ENCODE measurements around the gene SLC66A1. TPM values are rescaled to one million over a fixed set of nuclear protein-coding genes. Genes with fewer than 3 reads are reported as not detected.
A peak's percentile ranks its signal among the peaks of the same experiment; 100 is the strongest.

Gene SLC66A1
- total RNA-seq, 6 donors from 2014 or later = 15.6 to 30.3 (median 24.3) TPM

DNA sequence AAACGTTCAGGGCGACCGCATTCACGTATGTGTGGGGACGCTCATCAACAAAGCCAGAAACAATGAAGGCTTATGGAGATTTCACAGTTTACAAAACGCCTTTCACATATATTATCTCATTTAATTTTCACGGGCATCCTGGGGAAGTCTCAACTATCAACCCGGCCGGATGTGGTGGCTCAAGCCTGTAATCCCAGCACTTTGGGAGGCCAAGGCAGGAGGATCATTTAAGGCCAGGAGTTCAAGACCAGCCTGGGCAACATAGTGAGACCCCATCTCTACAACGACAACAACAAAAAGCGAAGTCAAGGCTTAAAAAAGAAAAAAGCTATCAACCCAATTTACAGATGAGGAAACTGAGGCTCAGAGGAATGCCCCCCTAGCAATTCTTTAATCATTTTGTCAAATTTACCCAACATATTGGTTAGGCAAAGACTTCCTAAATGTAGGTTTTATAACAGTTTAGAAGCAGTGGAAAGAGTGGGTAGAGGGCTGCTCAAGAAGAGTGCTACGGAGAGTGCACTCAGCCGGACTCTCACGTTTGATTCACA is 28.3 kb downstream of the SLC66A1 start:
- Histone ChIP-seq H3K27ac (no peak overlapping the region), H3K36me3 (peaks cover 12 to 79% (median 56%) of the 10 kb centered on the region in 4 donors), H3K9me3 (no peaks in the 10 kb centered on the region), H3K4me3 (no peak overlapping the region), H3K27me3 (no peaks in the 10 kb centered on the region), H3K4me1 (peaks cover 0 to 12% (median 0%) of the 10 kb centered on the region in 4 donors)
- no peak for ATAC-seq (ENCODE audit: low FRiP score in 2 of 2)
- no peak for TF ChIP-seq EP300 (IDR thresholded peaks at IDR 0.05)
- no peak for TF ChIP-seq POLR2A (IDR thresholded peaks at IDR 0.05)
- TF ChIP-seq, protein P1, sequence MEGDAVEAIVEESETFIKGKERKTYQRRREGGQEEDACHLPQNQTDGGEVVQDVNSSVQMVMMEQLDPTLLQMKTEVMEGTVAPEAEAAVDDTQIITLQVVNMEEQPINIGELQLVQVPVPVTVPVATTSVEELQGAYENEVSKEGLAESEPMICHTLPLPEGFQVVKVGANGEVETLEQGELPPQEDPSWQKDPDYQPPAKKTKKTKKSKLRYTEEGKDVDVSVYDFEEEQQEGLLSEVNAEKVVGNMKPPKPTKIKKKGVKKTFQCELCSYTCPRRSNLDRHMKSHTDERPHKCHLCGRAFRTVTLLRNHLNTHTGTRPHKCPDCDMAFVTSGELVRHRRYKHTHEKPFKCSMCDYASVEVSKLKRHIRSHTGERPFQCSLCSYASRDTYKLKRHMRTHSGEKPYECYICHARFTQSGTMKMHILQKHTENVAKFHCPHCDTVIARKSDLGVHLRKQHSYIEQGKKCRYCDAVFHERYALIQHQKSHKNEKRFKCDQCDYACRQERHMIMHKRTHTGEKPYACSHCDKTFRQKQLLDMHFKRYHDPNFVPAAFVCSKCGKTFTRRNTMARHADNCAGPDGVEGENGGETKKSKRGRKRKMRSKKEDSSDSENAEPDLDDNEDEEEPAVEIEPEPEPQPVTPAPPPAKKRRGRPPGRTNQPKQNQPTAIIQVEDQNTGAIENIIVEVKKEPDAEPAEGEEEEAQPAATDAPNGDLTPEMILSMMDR (IDR thresholded peaks at IDR 0.05) = no peak
- no peak for TF ChIP-seq POLR2AphosphoS5 (IDR thresholded peaks at IDR 0.05)
- WGBS, 2 donors = 94 to 98% methylated on average over 14 of the region's 14 CpGs
- DNase-seq = no peak

DNA sequence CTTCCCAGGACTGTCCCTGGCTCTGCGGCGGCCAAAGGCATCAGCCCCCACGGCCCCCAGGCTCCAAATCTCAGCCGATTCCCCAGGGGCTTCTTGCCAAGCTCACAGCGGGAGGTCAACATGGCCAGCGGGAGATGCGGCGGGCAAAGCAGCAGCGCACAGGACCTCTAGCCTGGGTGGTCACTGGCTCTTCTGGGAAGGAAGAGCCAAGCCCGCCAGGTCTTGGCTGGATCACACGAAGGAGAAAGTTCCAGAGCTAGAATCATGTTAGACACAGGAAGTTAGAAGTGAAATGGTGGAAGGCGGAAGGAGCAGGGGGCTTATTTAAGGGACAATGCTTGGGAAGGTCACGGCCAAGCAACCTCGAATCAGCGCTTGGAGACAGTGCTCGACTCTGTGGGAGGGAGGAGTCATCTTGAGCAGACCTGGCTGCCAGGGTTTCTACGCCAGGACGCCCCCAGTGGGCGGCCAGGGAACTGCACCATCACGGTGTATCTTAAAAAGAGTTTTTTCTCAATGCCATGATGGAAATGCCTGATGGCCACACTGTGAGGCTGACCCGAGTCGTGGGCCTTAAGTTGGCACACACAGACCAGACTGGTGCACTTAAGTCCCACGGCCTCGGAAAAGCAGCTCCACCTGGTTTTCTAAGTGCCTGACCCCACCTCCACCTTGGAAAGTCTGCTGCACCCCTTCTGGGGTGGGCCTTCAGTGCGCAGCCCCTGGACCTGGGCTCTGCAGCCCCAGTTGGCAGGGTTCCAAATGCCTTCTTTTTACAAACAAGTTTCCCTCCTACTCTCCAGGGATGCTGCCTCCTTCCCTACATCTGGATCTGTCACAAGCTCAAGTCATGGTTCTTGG is 29.3 kb downstream of the SLC66A1 start:
- Histone ChIP-seq H3K27ac (no peak overlapping the region), H3K36me3 (peaks cover 12 to 83% (median 57%) of the 10 kb centered on the region in 4 donors), H3K27me3 (no peaks in the 10 kb centered on the region), H3K4me3 (no peak overlapping the region), H3K9me3 (no peaks in the 10 kb centered on the region), H3K4me1 (peaks cover 0 to 12% (median 0%) of the 10 kb centered on the region in 4 donors)
- DNase-seq = peak; percentile 62 to 94
- TF ChIP-seq, protein P1 (IDR thresholded peaks at IDR 0.05) = peak; percentile 72 to 89 (median 85)
- TF ChIP-seq POLR2A (IDR thresholded peaks at IDR 0.05) = no peak
- 66 to 67% methylated on average over 20 to 25 of the region's 25 CpGs for WGBS, 2 donors
- peak; percentile 67 to 78 for ATAC-seq (ENCODE audit: low FRiP score in 2 of 2)

DNA sequence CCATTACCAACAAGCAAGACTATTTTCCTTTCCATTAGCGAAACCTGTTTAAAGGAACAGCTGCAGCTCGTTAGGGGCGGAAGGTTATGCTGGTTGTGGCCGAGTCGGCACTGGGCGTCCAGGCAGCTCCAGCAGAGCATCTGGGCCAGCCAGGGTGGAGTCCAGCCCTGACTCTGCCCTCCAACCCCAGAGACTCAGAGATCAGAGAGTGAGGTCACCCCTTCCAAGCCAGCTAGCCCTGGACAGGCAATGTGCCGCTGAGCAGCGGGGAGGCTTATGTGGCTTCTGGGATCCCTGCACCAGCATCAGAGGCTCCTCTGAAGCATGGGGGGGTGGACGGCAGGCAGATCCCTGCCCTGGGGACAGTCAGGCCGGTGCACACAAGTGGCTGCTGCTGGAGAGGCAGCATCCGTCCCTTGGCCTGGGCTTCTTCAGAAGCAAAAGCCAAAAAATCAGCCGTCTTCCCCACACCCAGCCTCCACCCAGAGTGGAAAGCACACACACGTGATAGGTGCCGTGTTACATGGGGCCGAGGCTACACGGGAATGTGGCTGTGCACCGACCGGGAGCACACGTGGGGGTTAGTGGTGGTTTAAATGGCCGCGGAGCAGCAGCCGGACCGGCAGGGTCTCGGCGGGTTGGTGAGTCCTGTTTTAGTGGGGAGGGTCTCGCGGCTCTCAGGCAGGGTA is 30.1 kb downstream of the SLC66A1 start:
- Histone ChIP-seq H3K4me1 (peaks cover 0 to 14% (median 1%) of the 10 kb centered on the region in 4 donors), H3K27me3 (no peaks in the 10 kb centered on the region), H3K4me3 (no peak overlapping the region), H3K36me3 (peaks cover 12 to 87% (median 57%) of the 10 kb centered on the region in 4 donors), H3K9me3 (no peaks in the 10 kb centered on the region), H3K27ac (no peak overlapping the region)
- 85 to 87% methylated on average over 22 to 25 of the region's 27 CpGs for WGBS, 2 donors
- DNase-seq (no peak), ATAC-seq (ENCODE audit: low FRiP score in 2 of 2) (peak in 1 of 2 donors; percentile 90)
- TF ChIP-seq POLR2A (IDR thresholded peaks at IDR 0.05) = no peak
- TF ChIP-seq POLR2AphosphoS5 (IDR thresholded peaks at IDR 0.05) = no peak
- TF ChIP-seq EP300 (IDR thresholded peaks at IDR 0.05) = no peak
- TF ChIP-seq, protein P1 (IDR thresholded peaks at IDR 0.05) = no peak

DNA sequence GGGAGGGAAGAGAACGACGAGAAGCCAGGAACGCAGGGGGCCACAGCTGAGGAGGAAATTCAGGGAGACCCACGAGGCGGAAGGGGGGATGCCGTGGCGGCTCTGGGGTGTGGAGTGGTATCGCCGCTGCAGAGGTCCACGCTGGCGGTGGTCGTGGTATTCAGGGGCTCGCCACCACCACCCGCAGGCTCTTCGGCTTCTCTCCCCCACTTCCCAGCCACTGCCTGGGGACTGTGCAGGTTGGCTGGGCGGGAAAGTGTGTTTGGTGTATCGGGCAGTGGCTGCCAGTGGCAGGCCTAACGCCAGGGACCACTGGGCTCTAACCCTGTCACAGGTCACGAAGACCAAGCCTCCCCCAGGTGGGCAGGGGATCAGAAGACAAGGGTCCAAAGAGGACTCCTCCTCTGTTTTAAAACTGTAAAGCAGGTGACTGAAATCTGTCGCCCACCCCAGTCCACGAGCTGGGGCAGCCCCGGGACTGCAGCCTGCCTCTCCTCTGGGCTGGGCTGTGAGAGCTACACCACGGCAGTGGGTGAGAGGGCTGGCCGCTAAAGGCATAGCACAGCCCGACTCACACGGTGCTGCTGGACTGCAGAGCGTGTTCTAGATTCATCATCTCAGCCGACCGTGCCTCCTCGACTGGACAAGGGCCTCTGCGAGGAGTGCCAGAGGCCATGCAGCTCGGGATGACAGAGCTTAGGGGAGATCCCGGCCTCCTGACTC is 30.9 kb downstream of the SLC66A1 start:
- Histone ChIP-seq H3K9me3 (no peaks in the 10 kb centered on the region), H3K27ac (no peak overlapping the region), H3K36me3 (peaks cover 12 to 81% (median 49%) of the 10 kb centered on the region in 4 donors), H3K4me1 (peaks cover 7 to 21% (median 8%) of the 10 kb centered on the region in 4 donors), H3K4me3 (no peak overlapping the region), H3K27me3 (no peaks in the 10 kb centered on the region)
- ATAC-seq (ENCODE audit: low FRiP score in 2 of 2) (no peak), DNase-seq (no peak)
- 87 to 92% methylated on average over 20 to 33 of the region's 33 CpGs for WGBS, 2 donors
- TF ChIP-seq, protein P1 (IDR thresholded peaks at IDR 0.05) = no peak
- TF ChIP-seq POLR2AphosphoS5 (IDR thresholded peaks at IDR 0.05) = no peak
- no peak for TF ChIP-seq POLR2A (IDR thresholded peaks at IDR 0.05)
- TF ChIP-seq EP300 (IDR thresholded peaks at IDR 0.05) = no peak
